Mammary epithelial cell (primary cell): ENCODE measurements around the gene PDHA1.

Experiments used
- CTCF ChIP-seq, 2 donors: IDR thresholded peaks in 1 of 2; conservative IDR thresholded peaks in 1 of 2; 2 replicates each; pipeline ENCODE4 v1.5.1; 2011 to 2012; ENCODE audit warnings: inconsistent platforms in 2 of 2, low read length in 2 of 2, mild to moderate bottlenecking in 2 of 2, control low read depth in 1 of 2, low read depth in 1 of 2; ENCODE audit not compliant: insufficient read depth in 1 of 2; ENCODE audit errors: extremely low read depth in 1 of 2
- EZH2 ChIP-seq: IDR thresholded peaks from 2 replicates; pipeline ENCODE4 v1.6.1; 2012; ENCODE audit warnings: low read length, inconsistent platforms, borderline replicate concordance

GRCh38 chrX:19388741-19389140 lies 45.0 kb downstream of the PDHA1 start:
- no peak for TF ChIP-seq CTCF (conservative IDR thresholded peaks at IDR 0.05 in 1 of 2, IDR thresholded peaks at IDR 0.05 in 1 of 2; ENCODE audit: extremely low read depth in 1 of 2, insufficient read depth in 1 of 2, low read depth in 1 of 2, low read length in 2 of 2)
- no peak for TF ChIP-seq EZH2
